PC-3 (cell line): Measurements from ENCODE around the gene NFATC1.

Experiments used
- EZH2 ChIP-seq: fragments of 300-600 bp; sonication (generic); IDR thresholded peaks from one replicate; pipeline ENCODE4 v1.6.1; 2017; ENCODE audit warnings: antibody characterized with exemption, mild to moderate bottlenecking, low read length; ENCODE audit not compliant: unreplicated experiment
- EZH2phosphoT487 ChIP-seq: fragments of 300-600 bp; sonication (generic); IDR thresholded peaks from 2 replicates; pipeline ENCODE4 v1.6.1; 2018; ENCODE audit warnings: mild to moderate bottlenecking, antibody characterized with exemption, low read length, borderline replicate concordance
- TF ChIP-seq, protein P1 (sequence below): fragments of 300-600 bp; sonication (generic); conservative IDR thresholded peaks from 2 replicates; pipeline ENCODE4 v1.5.1; 2017; ENCODE audit warnings: antibody characterized with exemption, low read depth, mild to moderate bottlenecking, low read length

DNA sequence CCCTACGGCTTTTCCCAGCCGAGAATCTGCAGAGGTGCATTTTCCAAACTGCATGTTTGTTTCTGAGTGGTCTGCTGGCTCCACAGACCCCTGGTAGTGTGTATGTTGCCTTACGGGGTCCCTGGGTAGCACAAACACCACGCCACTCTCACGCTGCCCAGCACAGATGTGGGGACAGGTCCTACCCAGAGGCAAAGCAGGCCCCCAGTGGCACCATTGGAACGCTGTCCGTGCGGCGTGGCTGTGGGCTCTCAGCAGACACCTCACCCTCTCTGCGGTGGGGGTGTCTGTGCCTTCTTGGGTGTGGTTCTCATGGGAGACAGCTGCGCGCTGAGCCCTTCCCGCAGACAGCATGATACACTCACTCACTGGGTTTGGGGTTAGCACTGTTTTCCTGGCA, 137.4 kb downstream of the NFATC1 start:
- TF ChIP-seq EZH2 (no peak), EZH2phosphoT487 (no peak)
- TF ChIP-seq, protein P1, sequence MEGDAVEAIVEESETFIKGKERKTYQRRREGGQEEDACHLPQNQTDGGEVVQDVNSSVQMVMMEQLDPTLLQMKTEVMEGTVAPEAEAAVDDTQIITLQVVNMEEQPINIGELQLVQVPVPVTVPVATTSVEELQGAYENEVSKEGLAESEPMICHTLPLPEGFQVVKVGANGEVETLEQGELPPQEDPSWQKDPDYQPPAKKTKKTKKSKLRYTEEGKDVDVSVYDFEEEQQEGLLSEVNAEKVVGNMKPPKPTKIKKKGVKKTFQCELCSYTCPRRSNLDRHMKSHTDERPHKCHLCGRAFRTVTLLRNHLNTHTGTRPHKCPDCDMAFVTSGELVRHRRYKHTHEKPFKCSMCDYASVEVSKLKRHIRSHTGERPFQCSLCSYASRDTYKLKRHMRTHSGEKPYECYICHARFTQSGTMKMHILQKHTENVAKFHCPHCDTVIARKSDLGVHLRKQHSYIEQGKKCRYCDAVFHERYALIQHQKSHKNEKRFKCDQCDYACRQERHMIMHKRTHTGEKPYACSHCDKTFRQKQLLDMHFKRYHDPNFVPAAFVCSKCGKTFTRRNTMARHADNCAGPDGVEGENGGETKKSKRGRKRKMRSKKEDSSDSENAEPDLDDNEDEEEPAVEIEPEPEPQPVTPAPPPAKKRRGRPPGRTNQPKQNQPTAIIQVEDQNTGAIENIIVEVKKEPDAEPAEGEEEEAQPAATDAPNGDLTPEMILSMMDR, result no peak
